GM18517 (cell line): ENCODE results near the gene RTN4.

Experiments
- ATAC-seq: cut with Tn5 transposase; IDR thresholded peaks from one replicate; pipeline ENCODE4 v1.9.1; 2021; ENCODE audit warnings: mild to moderate bottlenecking, moderate library complexity; ENCODE audit not compliant: unreplicated experiment

Gene RTN4

DNA sequence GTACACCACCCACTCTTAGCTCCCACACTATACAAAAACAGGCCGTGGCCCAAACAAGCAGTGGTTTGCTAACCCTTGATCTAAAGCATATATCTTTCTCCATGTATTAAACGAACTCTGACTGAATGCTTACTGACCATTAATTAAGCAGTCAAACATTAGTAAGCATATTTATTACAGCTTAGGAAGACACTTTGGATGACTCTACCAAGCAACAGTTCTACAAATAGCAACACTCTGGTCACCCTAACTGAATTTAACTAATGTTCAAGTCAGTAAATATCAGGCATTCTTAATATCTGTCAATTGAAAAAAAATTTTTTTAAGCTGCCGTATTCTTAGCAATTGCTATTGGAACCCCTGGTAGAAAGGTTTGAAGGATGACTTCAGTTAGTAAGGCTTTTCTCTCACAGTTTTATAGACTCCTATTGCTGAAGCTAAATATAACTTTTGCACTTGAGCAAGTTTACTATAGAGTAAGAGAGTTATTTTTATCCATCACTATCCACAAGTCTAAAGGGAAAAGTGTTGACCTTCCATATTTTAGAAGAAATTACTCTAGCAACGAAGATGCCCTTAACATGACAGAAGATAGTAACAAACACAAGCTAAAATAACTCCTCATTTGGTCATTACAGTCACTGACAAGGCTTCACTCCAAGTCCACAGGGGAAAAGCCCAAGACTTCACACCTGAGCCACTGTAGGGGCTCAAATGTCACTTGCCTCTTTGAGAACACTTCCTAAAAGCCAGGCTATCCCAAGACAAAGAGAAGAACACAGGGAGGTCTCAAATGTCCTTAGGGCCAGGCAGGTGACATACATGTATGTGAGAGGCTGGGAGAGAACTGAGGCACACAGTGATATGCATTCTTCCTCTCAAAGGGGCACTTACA lies 74.4 kb downstream of the RTN4 start:
- no peak for ATAC-seq

DNA sequence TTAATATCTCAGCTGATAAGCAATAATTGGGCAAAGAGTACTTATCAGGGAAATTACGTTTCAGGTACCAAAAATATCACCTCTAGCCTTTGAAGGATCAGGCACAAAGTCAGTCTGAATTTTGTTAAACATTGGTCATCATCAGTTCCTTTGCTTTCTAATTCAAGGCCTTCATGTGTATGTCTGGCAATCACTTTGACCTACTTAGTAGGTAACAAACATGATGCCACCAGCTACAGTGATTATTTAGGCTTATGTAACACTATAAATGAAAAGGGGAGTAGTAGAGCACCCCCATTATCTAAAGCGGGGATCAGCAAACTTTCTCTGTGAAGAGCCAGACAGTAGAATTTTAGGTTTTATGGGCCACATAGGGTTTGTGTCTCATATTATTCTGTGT lies 75.1 kb downstream of the RTN4 start:
- ATAC-seq, result no peak

DNA sequence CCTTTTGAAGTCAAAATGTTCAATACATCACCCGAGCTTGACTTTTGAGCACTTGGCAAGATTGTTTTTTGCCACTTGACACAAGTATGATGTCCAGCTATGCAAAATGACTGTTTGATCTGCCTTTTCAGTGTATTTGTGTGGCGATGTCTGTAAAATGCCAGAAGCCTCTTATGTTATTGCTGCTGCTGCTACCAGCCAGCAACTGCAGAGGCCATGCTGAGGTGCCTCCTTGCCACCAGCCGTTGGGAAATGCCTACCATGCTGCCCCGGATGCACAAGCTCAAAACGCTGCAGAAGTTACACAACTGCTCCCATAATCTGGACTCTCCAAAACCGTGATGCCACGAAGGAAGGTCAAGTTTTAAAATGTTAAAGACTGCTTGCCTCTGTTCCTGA lies 80.3 kb downstream of the RTN4 start:
- ATAC-seq, result no peak

DNA sequence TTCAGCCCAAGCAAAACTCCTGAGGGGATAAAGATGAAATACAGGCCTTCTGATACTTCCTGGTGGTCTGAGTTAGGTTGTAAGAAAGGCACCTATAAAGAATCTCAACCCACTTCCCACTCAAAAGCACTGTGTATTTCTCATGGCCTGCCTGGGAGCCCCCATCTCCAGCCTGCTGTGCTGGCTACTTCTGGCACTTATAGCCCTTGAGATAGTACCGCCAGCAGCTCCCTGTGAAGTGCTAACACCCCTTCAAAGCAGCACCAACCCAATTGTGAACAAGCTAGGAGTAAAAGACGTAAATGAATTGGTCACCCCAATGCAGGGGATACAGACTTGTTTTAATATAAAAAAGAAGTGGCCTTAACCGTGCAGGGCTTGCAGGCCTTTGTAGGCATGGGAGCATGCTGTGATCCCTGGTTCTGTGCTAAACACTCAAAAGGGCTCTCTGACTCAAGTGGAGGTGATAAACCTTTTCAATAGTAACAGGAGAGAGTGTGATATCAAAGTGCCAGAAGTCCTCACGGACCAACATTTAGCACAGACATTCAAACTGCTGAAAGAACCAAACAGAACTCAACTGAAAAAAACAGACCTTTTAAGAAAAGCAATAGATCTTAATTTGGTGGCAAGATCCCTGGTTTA lies 80.8 kb downstream of the RTN4 start:
- ATAC-seq, result no peak

DNA sequence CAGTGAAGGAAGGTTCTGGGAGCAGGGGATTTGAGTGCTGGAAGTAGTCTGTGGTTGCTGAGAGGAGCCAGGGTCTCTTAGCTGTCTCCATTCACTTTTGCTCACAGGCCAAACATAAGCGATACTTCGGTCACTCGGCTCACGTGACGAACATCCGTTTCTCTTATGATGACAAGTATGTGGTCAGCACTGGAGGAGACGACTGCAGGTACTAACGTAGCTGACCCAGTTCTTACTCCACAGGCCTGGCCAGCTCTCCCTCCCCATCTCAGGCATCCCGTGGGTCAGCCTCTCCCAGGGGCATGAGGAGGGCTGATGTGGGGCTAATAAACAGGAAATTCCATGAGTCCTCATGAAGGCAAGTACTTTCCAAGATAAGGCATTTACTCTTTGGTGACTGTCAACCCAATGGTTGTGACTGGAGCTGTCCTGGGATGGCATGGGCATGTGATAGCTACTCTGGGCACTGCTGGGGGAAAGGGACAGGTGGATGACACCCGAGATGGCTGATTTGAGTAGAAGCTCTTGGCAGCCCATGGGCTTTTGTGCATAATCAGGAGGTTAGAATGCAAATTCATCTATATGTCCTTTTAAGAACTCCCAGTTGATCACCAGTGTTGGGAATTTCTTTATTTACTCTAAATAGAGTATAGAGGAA lies 81.6 kb downstream of the RTN4 start:
- ATAC-seq, result no peak

DNA sequence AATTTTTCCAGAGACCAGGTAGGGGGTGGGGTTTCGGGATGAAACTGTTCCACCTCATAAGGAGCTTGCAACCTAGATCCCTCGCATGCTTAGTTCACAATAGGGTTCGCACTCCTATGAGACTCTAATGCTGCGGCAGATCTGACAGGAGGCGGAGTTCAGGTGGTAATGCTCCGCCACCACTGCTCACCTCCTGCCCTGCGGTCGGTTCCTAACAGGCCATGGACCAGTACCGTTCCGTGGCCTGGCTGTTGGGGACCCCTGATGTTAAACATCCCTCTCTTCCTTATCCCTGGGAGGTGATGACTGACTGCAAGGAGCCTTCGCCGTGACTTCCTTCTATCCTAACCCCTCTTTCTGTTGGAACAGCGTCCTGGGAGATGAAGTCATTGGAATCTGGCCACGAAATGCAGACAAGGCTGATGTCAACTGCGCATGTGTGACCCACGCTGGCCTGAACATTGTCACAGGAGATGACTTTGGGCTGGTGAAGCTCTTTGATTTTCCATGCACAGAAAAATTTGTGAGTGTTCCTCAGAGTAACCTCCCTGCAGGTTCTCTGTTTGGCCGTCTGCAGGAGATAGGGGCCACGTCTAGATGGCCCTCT lies 82.4 kb downstream of the RTN4 start:
- ATAC-seq, result no peak

DNA sequence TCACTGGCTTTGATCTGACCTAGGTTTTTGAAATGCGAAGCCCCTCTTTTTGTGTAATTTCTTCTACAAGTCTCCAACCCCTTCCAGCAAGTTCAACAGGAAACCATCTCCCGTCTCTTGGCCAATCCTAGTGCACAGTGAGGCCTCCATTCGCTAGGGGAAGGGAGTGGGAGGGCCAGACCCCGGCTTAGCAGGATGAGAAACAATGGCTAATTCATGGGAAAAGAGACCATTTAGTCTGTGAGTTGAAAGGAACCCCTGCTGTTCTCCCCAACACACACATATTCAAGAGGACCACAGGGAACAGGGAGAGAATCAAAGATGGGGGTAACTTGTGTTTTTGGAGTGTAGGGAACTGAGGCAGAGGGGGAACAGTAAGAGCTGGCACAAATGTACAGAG lies 83.0 kb downstream of the RTN4 start:
- ATAC-seq, result no peak

DNA sequence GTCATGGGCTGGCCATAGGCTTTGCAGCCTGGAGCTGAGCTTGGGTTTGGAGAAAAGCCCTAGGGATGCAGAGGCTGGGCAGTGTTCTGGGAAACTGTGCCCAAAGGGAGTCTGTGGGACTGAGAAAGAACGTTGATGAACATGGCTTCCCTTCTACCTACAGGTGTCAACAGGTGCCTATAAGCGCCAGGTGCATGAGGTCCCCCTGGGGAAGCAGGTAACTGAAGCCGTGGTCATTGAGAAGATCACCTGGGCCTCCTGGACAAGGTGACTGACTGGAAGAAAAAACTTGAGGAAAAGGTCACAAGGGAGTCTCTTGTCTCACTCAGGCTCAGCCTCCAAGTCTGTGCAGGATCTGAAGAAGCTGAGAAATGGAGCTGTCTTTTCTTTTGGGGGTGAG lies 83.4 kb downstream of the RTN4 start:
- no peak for ATAC-seq

DNA sequence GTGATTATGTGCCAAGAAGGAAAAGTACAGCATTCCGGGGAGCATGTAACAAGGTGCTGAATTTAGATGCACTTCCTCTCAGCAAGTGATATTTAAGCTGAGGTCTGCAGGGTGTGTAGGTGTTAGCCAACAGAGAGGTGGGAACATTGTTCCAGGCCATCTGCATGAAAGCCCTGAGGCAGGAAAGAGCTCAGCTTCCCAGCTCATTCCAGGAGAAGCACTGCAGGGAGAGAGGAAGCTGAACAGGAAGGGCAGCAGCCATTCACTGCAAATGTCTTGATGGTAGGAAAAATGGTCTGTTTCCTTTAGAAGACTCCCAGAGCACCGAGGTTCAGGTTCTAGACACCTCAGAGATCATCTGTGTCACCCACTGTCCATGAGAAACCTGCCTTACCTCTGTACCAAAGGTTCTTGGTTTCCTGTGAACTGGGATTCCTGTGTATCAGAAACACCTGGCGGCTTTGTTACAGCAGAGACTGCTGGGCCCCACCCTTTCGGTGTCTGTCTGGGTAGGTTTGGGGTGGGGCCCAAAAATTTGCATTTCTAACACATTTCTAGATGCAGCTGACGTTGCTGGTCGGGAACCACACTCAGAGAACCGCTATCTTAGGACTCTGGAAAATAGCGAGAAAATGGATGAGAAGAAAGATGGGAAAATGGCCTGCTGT lies 84.0 kb downstream of the RTN4 start:
- no peak for ATAC-seq

DNA sequence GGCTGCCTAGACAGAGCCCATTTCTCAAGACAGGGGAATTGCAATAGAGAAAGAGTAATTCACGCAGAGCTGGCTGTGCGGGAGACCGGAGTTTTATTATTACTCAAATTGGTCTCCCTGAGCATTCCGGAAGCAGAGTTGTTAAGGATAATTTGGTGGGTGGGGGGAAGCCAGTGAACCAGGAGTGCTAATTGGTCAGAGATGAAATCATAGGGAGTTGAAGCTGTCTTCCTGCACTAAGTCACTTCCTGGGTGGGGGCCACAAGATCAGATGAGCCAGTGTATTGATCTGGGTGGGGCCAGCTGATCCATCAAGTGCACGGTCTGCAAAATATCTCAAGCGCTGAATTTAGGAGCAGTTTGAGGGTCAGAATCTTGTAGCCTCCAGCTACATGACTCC lies 84.8 kb downstream of the RTN4 start:
- no peak for ATAC-seq

DNA sequence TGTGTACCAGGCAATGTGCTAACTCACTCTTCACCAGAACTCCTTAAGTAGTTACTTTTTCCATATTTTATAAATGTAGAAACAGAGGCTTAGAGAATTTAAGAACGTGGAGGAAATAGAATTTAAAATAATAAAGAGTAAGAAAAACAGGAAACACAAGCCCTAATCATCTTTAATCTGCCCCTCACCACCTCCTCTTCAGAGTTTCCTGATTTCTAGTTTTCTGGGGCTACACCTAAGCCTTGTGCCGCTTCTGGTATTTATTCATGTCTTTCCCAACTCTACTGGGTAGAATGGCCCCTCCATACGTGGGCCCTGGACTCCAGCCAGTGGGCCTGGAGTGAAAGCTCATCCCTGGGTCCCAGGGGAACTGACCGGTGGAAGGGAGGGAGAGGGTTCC lies 85.4 kb downstream of the RTN4 start:
- no peak for ATAC-seq

DNA sequence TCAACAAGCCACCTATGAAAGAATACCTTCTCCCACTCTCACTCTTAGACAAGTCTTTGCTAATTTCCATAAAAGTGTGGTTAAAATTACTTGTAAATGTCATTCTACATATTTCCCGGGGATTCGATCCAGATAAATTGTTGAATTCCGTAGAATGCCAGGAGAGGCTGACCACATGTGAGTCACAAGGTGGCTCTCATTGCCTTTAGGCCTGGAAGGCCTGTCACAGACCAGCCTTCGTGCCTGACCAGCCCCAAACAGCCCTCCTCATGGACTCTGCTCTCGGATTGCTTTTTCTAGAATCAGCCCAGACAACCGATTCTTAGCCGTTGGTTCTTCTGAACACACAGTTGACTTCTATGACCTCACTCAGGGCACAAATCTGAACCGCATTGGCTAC lies 86.0 kb downstream of the RTN4 start:
- ATAC-seq, result no peak

DNA sequence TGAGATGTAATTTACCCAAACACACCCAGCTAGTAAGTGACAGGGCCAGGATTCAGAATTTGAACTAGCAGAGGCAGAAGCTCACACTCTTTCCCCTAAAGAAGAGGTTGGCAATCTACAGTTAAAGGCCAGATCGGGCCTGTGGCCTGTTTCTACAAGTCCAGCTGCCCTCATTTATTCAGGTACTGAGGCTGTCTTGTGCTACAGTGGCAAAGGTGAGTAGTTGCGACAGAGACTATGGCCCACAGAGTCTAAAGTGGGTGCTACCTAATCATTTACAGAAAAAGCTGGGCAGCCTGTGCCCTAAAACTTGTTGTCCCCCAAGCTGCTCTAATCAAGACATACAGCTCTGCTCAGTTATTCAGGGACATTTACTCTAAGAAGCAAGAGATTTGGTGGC lies 86.8 kb downstream of the RTN4 start:
- no peak for ATAC-seq

DNA sequence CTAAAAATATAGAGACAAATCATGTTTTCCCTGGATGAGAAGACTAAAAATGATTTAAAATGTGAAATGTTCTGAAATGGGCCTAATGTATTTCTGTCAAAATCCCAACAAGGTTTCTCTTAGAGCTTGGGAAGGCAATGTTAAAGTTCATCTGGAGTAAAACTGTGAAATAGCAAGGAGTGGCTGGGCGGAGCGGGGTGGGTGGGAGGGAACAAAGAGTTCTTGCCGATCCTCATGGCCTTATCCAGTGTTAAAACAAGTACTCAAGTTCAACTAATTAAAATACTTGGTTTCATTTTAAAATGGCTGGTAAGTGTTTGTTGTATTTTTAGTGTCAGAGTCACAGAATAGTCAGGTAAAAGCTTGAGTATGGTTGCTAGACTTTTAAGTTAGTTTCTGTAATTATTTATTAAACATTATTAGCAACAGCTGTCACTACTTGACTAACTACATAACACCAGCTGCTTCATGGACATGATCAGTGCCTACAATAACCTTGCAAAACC lies 87.3 kb downstream of the RTN4 start:
- no peak for ATAC-seq

DNA sequence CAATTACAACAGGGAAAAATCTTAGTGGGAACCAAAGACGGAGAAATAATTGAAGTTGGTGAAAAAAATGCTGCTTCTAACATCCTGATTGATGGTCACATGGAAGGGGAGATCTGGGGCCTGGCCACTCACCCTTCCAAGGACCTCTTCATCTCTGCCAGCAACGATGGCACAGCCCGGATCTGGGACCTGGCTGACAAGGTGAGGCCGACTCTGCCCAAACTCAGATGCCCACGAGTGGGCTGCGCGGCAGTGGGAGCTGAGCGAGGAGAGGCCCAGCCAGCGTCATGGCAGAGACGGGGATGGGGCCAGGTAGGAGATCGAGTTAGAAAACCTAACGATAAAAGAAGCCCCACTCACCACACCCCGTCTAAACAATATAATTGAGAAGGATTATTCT lies 87.7 kb downstream of the RTN4 start:
- no peak for ATAC-seq

DNA sequence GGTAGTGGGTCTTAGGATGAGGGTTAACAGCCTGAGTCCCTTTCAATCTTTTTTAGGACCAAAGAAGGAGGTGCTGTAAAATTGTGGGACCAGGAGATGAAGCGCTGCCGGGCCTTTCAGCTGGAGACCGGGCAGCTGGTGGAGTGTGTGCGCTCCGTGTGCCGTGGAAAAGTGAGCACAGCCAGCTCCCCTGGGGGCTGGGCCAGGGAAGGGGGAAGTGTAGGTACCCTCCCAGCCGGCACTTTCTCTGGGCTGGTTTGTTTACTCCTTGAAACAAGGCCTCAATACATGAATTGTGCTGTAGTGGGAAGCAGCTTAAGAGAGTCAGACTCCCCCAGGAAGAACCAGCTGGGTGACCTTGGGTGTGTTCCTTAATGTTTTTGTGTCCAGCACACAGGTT lies 90.1 kb downstream of the RTN4 start:
- no peak for ATAC-seq

DNA sequence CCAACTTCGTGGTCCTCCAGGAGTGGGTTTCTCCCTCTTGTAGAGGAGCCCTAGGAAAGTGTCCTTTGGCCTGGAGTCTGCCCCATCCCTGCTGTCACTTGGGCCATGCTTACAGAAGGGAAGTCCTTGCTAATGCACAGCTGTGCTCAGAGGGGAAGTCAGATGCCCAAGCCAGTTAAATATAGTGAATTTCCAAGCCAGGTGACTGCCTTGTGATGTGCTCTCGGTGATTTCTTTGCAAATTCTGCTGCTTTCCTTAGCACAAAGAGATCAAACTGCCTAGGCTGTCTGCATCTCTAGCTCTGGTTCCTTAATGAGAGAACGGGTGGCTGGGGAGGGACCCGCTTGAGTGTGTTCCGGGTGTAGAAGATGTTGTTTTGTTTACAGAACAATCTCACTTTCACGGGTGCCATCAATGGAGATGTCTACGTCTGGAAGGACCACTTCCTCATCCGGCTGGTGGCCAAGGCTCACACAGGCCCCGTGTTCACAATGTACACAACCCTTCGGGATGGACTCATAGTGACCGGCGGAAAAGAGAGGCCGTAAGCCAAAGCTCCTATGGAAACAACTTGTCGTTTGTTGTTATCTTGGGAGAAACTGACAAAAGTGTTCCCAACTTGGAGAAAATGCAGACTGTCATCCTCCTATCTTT lies 91.4 kb downstream of the RTN4 start:
- no peak for ATAC-seq

DNA sequence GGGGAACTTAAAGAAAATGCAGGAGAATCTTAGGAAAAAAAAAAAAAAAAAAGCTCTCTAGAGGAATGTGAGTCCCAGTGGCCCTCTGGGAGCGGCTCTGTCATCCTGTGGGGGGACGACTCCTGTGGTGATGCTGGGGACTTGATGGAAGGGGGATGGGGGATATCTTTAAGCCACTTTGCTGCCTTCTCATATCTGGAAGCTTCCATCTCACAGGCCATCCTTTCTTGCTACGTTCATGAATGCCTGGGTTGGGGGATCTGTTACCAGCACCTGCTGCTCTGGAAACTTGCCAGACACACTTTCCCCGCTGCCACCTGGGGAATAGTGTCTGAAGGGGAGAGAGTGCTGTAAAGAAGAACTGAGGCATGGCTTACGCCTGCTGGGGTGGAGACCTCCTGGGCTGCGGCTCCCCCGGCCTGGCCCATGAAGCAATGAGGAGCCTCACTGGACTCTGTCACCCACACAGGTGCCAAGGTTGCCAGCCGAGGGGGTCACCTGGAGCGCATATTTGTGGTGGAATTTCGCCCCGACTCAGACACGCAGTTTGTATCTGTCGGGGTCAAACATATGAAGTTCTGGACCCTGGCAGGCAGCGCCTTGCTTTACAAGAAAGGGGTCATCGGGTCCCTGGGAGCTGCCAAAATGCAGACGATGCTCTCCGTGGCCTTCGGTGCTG lies 92.8 kb downstream of the RTN4 start:
- ATAC-seq, result no peak

DNA sequence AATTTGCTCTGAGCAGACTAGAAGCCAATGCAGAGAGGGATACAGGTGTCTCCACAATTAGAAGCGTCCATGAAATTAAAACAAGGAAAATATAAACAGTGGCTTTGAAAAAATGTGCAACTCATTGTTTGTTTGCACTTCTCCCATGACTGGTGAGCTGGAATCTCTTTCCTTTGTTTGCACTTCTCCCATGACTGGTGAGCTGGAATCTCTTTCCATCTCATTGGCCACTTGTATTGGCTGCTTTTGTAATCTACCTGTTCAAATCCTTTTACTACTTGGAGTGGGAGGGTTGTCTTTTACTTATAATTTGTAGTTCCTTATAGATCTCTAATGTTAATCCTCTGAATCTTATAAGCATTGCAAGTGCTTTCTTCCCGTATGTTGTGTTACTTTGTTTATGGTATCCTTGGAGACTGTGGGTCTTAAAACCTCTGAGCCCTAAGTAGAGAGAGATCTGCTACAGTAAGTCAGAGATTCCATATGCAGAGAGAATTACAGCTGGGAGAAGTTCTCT lies 94.1 kb downstream of the RTN4 start:
- no peak for ATAC-seq
